ENCODE data around the gene CNTNAP2. TPM values are rescaled to one million over a fixed set of nuclear protein-coding genes. Genes with fewer than 3 reads are reported as not detected.

CNTNAP2 gene
- total and polyA plus RNA-seq, 2 of the 13 experiments (the other 11 are each of a cell fraction or from before 2014, with no cell fraction given): 0.40 to 0.42 TPM

DNA sequence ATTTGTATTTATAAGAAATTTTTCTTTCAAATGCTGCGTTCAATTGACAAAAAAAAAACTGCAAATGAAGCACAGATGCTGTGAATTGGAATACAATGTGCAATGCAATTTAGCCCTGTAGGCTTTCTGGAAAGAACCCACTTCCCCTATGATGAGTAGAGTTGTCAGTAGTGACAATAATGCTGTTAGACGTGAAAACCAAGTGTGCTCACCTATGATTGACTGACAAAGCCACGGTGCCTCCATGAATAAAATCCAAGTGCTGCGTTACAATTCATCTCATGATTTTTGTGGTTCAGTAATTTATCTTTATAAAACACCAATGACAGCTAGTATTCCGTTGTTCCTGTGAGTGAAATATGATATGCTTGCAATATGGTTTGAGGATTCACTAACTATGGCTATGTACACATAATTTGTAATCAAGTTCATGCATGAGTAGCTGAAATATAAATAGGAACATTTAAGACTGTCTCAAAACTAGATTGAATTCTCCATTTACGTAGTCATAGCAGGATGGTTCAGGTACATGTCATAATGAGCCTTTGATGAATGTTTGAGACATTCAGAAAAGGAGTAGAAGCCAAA lies 1160.3 kb downstream of the CNTNAP2 start:
- Histone ChIP-seq H3K9ac (ENCODE audit: insufficient read depth, low read depth, low read length) (no peak overlapping the region), H2AFZ (ENCODE audit: low read length) (no peak overlapping the region), H3K36me3 (replicated peaks in 1 of 2; ENCODE audit: control insufficient read depth in 1 of 2, insufficient read depth in 2 of 2, low read length in 2 of 2) (no peaks in the 10 kb centered on the region), H3K4me2 (ENCODE audit: low read depth, low read length) (no peak overlapping the region), H3K27me3 (ENCODE audit: control insufficient read depth in 1 of 2, insufficient read depth in 2 of 2, low read length in 2 of 2) (no peaks in the 10 kb centered on the region), H3K9me3 (ENCODE audit: low read length) (peaks cover 41% of the 10 kb centered on the region), H3K27ac (ENCODE audit: extremely low read length, insufficient read depth, low read length) (no peak overlapping the region), H3K4me1 (ENCODE audit: insufficient read depth, low read length) (no peaks in the 10 kb centered on the region), H4K20me1 (ENCODE audit: insufficient read depth, low read length) (no peaks in the 10 kb centered on the region), H3K4me3 (replicated peaks in 1 of 3; ENCODE audit: insufficient read depth in 1 of 3, low read depth in 2 of 3, low read length in 3 of 3) (no peak overlapping the region), H3K79me2 (ENCODE audit: insufficient read depth, low read length) (no peaks in the 10 kb centered on the region)
- FAIRE-seq: no peak
- ChIA-PET CTCF (ENCODE audit: low intra/inter-chr PET ratio, low total read pairs) (no interaction called here), POLR2A (no interaction called here)
- 6% methylated on average over 6 of the region's 6 CpGs for WGBS (ENCODE audit: low lambda C conversion rate)
- ATAC-seq: no peak
- in situ Hi-C loops (cut with HindIII; ENCODE audit: extremely low pct_ligation_motif_present, low pct_unique_long_range_greater_than_20kb): no loop called here
- DNase-seq (ENCODE audit: low spot score): no peak
- no TSS peak for BruUV-seq (replicated peaks)
- intact Hi-C loops (cut with micrococcal nuclease; ENCODE audit: unreplicated experiment): no loop called here
- TF ChIP-seq MIXL1 (CRISPR knock-in tag; IDR thresholded peaks at IDR 0.05): no peak

DNA sequence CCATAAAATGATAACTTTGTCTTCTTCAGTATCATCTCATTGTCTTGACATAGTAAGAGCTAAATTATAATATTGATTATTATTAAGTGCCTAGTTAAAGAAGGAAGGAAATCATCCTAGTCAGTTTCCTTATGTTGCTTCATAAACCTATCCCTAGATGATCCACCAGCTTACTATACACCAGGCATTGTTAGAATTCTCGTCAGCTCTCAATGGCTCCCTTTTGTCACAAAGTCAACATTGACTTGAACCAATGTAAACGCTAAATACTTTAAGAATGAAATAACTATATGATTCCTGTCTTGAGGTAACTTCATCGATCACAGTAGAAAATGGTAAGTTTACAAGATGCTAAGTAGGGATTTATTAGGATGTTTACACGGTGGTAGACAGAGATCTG lies 1162.9 kb downstream of the CNTNAP2 start:
- DNase-seq (ENCODE audit: low spot score) (peak; percentile 0), ATAC-seq (no peak), FAIRE-seq (no peak)
- no peaks in the 10 kb centered on the region for H3K27me3 ChIP-seq (ENCODE audit: control insufficient read depth in 1 of 2, insufficient read depth in 2 of 2, low read length in 2 of 2)
- no peak overlapping the region for H3K4me3 ChIP-seq (replicated peaks in 1 of 3; ENCODE audit: insufficient read depth in 1 of 3, low read depth in 2 of 3, low read length in 3 of 3)
- H3K4me2 ChIP-seq (ENCODE audit: low read depth, low read length): no peak overlapping the region
- 2% methylated on average over 4 of the region's 4 CpGs for WGBS (ENCODE audit: low lambda C conversion rate)
- POLR2A ChIA-PET: no interaction called here
- H4K20me1 ChIP-seq (ENCODE audit: insufficient read depth, low read length): no peaks in the 10 kb centered on the region
- TF ChIP-seq ZFP62 (CRISPR knock-in tag; IDR thresholded peaks at IDR 0.05) (no peak), SRSF9 (IDR thresholded peaks at IDR 0.05; ENCODE audit: borderline replicate concordance, insufficient read depth, low read depth, low read length, poor library complexity, severe bottlenecking) (no peak)
- TF ChIP-seq, protein P1, sequence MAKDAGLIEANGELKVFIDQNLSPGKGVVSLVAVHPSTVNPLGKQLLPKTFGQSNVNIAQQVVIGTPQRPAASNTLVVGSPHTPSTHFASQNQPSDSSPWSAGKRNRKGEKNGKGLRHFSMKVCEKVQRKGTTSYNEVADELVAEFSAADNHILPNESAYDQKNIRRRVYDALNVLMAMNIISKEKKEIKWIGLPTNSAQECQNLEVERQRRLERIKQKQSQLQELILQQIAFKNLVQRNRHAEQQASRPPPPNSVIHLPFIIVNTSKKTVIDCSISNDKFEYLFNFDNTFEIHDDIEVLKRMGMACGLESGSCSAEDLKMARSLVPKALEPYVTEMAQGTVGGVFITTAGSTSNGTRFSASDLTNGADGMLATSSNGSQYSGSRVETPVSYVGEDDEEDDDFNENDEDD (CRISPR knock-in tag; IDR thresholded peaks at IDR 0.05; ENCODE audit: borderline replicate concordance): no peak
- no peaks in the 10 kb centered on the region for H3K79me2 ChIP-seq (ENCODE audit: insufficient read depth, low read length)
- no peaks in the 10 kb centered on the region for H3K4me1 ChIP-seq (ENCODE audit: insufficient read depth, low read length)
- in situ Hi-C loops (cut with HindIII; ENCODE audit: extremely low pct_ligation_motif_present, low pct_unique_long_range_greater_than_20kb) (no loop called here), intact Hi-C loops (cut with micrococcal nuclease; ENCODE audit: unreplicated experiment) (no loop called here)
- no peaks in the 10 kb centered on the region for H3K36me3 ChIP-seq (replicated peaks in 1 of 2; ENCODE audit: control insufficient read depth in 1 of 2, insufficient read depth in 2 of 2, low read length in 2 of 2)
- peaks cover 42% of the 10 kb centered on the region for H3K9me3 ChIP-seq (ENCODE audit: low read length)
- H2AFZ ChIP-seq (ENCODE audit: low read length): no peak overlapping the region
- H3K9ac ChIP-seq (ENCODE audit: insufficient read depth, low read depth, low read length): no peak overlapping the region
- H3K27ac ChIP-seq (ENCODE audit: extremely low read length, insufficient read depth, low read length): no peak overlapping the region
- BruUV-seq (replicated peaks): no TSS peak
- CTCF ChIA-PET (ENCODE audit: low intra/inter-chr PET ratio, low total read pairs): no interaction called here
